H9 (cell line): ENCODE measurements around the gene ZDHHC17. TPM values are rescaled to one million over a fixed set of nuclear protein-coding genes. Genes with fewer than 3 reads are reported as not detected.

Source experiments
- DNase-seq: peaks from one replicate; pipeline ENCODE4 v3.0.0-alpha.2; 2017
- H2AFZ ChIP-seq: one replicate; pipeline ENCODE4 v1.6.1; 2013; ENCODE audit warnings: mild to moderate bottlenecking, low read length, control low read depth, moderate library complexity
- H2AK5ac ChIP-seq: 2 replicates; pipeline ENCODE4 v1.6.1; 2013; ENCODE audit warnings: low read length, control low read depth, mixed read lengths; ENCODE audit not compliant: insufficient read length
- H2BK120ac ChIP-seq: one replicate; pipeline ENCODE4 v1.6.1; 2013; ENCODE audit warnings: low read depth, mild to moderate bottlenecking, low read length, control low read depth, inconsistent platforms; ENCODE audit not compliant: poor library complexity, severe bottlenecking
- H2BK12ac ChIP-seq: 2 replicates; pipeline ENCODE4 v1.6.1; 2013; ENCODE audit warnings: low read length, control low read depth, mixed read lengths, low read depth; ENCODE audit not compliant: insufficient read length
- H2BK15ac ChIP-seq: 2 replicates; pipeline ENCODE4 v1.6.1; 2013; ENCODE audit warnings: low read depth, low read length, control low read depth
- H2BK20ac ChIP-seq: one replicate; pipeline ENCODE4 v1.6.1; 2013; ENCODE audit warnings: low read depth, mild to moderate bottlenecking, low read length, control low read depth, inconsistent platforms; ENCODE audit not compliant: poor library complexity, severe bottlenecking
- H2BK5ac ChIP-seq: 2 replicates; pipeline ENCODE4 v1.6.1; 2013; ENCODE audit warnings: low read length, control low read depth, mixed read lengths; ENCODE audit not compliant: insufficient read length
- H3K14ac ChIP-seq: 2 replicates; pipeline ENCODE4 v1.6.1; 2013; ENCODE audit warnings: low read length, control low read depth; ENCODE audit not compliant: insufficient read depth
- H3K18ac ChIP-seq: 2 replicates; pipeline ENCODE4 v1.6.1; 2013; ENCODE audit warnings: low read depth, mild to moderate bottlenecking, mixed read lengths, low read length, control low read depth; ENCODE audit not compliant: insufficient read length
- H3K23ac ChIP-seq: 2 replicates; pipeline ENCODE4 v1.6.1; 2013; ENCODE audit warnings: low read length, control low read depth, mixed read lengths, low read depth; ENCODE audit not compliant: insufficient read length
- H3K23me2 ChIP-seq: 2 replicates; pipeline ENCODE4 v1.6.1; 2013; ENCODE audit warnings: low read depth, mild to moderate bottlenecking, mixed read lengths, low read length, control low read depth; ENCODE audit not compliant: insufficient read length, poor library complexity, severe bottlenecking
- H3K27ac ChIP-seq: 2 replicates; pipeline ENCODE4 v1.5.1; 2013; ENCODE audit warnings: low read length, control low read depth, mixed read lengths, low read depth; ENCODE audit not compliant: insufficient read length
- H3K27me3 ChIP-seq: 2 replicates; pipeline ENCODE4 v1.6.1; 2013; ENCODE audit warnings: low read length, control low read depth, inconsistent platforms; ENCODE audit not compliant: insufficient read depth
- H3K4ac ChIP-seq: 2 replicates; pipeline ENCODE4 v1.6.1; 2013; ENCODE audit warnings: low read depth, mild to moderate bottlenecking, control low read depth, inconsistent platforms, low read length, moderate library complexity
- H3K4me1 ChIP-seq: 2 replicates; pipeline ENCODE4 v1.6.1; 2013; ENCODE audit warnings: low read length, control low read depth, inconsistent platforms; ENCODE audit not compliant: insufficient read depth
- H3K4me2 ChIP-seq: 2 replicates; pipeline ENCODE4 v1.6.1; 2013; ENCODE audit warnings: low read length, control low read depth, mixed read lengths; ENCODE audit not compliant: insufficient read length, insufficient read depth
- H3K56ac ChIP-seq: 2 replicates; pipeline ENCODE4 v1.6.1; 2013; ENCODE audit warnings: low read depth, mild to moderate bottlenecking, mixed read lengths, low read length, control low read depth; ENCODE audit not compliant: insufficient read length
- H3K79me1 ChIP-seq: 2 replicates; pipeline ENCODE4 v1.6.1; 2013; ENCODE audit warnings: low read depth, mild to moderate bottlenecking, moderate library complexity, low read length, control low read depth, inconsistent platforms; ENCODE audit not compliant: insufficient read depth, poor library complexity, severe bottlenecking
- H3K79me2 ChIP-seq: 2 replicates; pipeline ENCODE4 v1.6.1; 2013; ENCODE audit warnings: low read length, control low read depth, inconsistent platforms; ENCODE audit not compliant: insufficient read depth
- H3K9ac ChIP-seq: 2 replicates; pipeline ENCODE4 v1.6.1; 2013; ENCODE audit warnings: low read length, control low read depth, mixed read lengths; ENCODE audit not compliant: insufficient read length; ENCODE audit errors: extremely low read depth
- H3K9me3 ChIP-seq: one replicate; pipeline ENCODE4 v1.6.1; 2013; ENCODE audit warnings: low read depth, low read length, inconsistent platforms; ENCODE audit not compliant: control insufficient read depth
- H3T11ph ChIP-seq: one replicate; pipeline ENCODE4 v1.6.1; 2013; ENCODE audit warnings: mild to moderate bottlenecking, low read length, control low read depth, inconsistent platforms
- H4K20me1 ChIP-seq: one replicate; pipeline ENCODE4 v1.6.1; 2013; ENCODE audit not compliant: control insufficient read depth, insufficient read length, insufficient read depth
- H4K5ac ChIP-seq: 2 replicates; pipeline ENCODE4 v1.6.1; 2013; ENCODE audit warnings: low read depth, mild to moderate bottlenecking, mixed read lengths, low read length, control low read depth; ENCODE audit not compliant: insufficient read length
- H4K8ac ChIP-seq: replicated peaks from 2 replicates; pipeline ENCODE4 v1.6.1; 2013; ENCODE audit warnings: low read length, control low read depth, mixed read lengths, low read depth; ENCODE audit not compliant: insufficient read length
- H4K91ac ChIP-seq: 2 replicates; pipeline ENCODE4 v1.6.1; 2013; ENCODE audit warnings: low read depth, mild to moderate bottlenecking, moderate library complexity, mixed read lengths, low read length, control low read depth; ENCODE audit not compliant: insufficient read length
- H3K27ac Mint-ChIP-seq, 3 experiments: 2 replicates in 2 of 3; 3 replicates in 1 of 3; pipeline ENCODE4 v1.8.0; 2020 to 2021; ENCODE audit warnings: mixed read lengths in 3 of 3, mild to moderate bottlenecking in 1 of 3, moderate library complexity in 1 of 3
- H3K27me3 Mint-ChIP-seq: 2 replicates; pipeline ENCODE4 v1.8.0; 2021; ENCODE audit warnings: low read depth, mild to moderate bottlenecking, moderate library complexity, mixed read lengths
- H3K36me3 Mint-ChIP-seq, 3 experiments: 2 replicates in 2 of 3; 3 replicates in 1 of 3; pipeline ENCODE4 v1.8.0; 2020 to 2021; ENCODE audit warnings: low read depth in 3 of 3, mixed read lengths in 3 of 3; ENCODE audit not compliant: insufficient read depth in 1 of 3
- H3K4me1 Mint-ChIP-seq, 2 experiments: 2 replicates each; pipeline ENCODE4 v1.8.0; 2020; ENCODE audit warnings: mixed read lengths in 2 of 2
- H3K4me3 Mint-ChIP-seq, 2 experiments: 2 replicates in 1 of 2; 3 replicates in 1 of 2; pipeline ENCODE4 v1.8.0; 2020 to 2021; ENCODE audit warnings: mild to moderate bottlenecking in 2 of 2, mixed read lengths in 2 of 2, moderate library complexity in 1 of 2
- H3K9me3 Mint-ChIP-seq, 2 experiments: 2 replicates in 1 of 2; 3 replicates in 1 of 2; pipeline ENCODE4 v1.8.0; 2020; ENCODE audit warnings: mild to moderate bottlenecking in 2 of 2, mixed read lengths in 2 of 2, moderate library complexity in 1 of 2
- WGBS: extraction: QIAGEN DNeasy Blood & Tissue Kit; methylation state at CpG from one replicate; pipeline ENCODE4 v1.1.7; 2013; ENCODE audit warnings: missing lambda C conversion rate, low lambda C conversion rate, mixed read lengths; ENCODE audit not compliant: insufficient read length; ENCODE audit errors: extremely low coverage; 5-methylcytosine and 5-hydroxymethylcytosine counted together
- total RNA-seq: library from RNA; stranded (reverse); gene quantifications from 2 replicates; pipeline ENCODE4 v1.2.1, GENCODE V29; 2021
- TF ChIP-seq, protein P1 (sequence below): fragments of 200-600 bp; sonication (generic); conservative IDR thresholded peaks from 3 replicates; pipeline ENCODE4 v1.8.0; 2021; ENCODE audit warnings: antibody characterized with exemption, mild to moderate bottlenecking

The ZDHHC17 gene
- total RNA-seq, 1 experiment from 2014 or later = 32.6 TPM

DNA sequence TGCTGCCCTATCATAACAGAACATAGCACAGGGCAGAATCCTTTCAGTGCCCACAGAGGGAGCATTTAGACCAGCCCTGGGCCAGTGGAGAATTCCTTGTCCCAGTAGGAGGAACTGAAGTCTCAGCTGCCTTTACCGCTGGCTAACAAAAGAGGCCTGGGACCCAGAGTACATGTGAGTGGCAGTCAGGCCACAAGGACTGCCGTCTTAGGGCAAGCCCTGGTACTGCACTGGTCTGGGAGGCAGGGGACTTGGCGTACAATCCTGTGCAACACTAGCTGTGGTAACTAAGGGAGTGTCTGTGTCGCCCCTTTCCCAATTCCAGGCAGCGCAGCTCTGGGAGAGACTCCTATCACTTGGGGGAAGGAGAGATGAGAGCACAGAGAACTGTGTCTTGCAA lies 131.9 kb downstream of the ZDHHC17 start:
- no peaks in the 10 kb centered on the region for H3K27me3 ChIP-seq
- no peaks in the 10 kb centered on the region for H3K23me2 ChIP-seq
- Mint-ChIP-seq H3K9me3 (peaks cover 19 to 20% of the 10 kb centered on the region in 2 experiments), H3K4me1 (peaks cover 4 to 17% of the 10 kb centered on the region in 2 experiments), H3K27me3 (no peaks in the 10 kb centered on the region), H3K36me3 (peaks cover 6 to 16% (median 11%) of the 10 kb centered on the region in 3 experiments; a peak in 6 of 7 replicates), H3K27ac (peak overlapping the region in 2 of 3 experiments; percentile 65 to 72; a peak in 1 of 7 replicates), H3K4me3 (no peak overlapping the region)
- no peak overlapping the region for H3K4ac ChIP-seq
- TF ChIP-seq, protein P1, sequence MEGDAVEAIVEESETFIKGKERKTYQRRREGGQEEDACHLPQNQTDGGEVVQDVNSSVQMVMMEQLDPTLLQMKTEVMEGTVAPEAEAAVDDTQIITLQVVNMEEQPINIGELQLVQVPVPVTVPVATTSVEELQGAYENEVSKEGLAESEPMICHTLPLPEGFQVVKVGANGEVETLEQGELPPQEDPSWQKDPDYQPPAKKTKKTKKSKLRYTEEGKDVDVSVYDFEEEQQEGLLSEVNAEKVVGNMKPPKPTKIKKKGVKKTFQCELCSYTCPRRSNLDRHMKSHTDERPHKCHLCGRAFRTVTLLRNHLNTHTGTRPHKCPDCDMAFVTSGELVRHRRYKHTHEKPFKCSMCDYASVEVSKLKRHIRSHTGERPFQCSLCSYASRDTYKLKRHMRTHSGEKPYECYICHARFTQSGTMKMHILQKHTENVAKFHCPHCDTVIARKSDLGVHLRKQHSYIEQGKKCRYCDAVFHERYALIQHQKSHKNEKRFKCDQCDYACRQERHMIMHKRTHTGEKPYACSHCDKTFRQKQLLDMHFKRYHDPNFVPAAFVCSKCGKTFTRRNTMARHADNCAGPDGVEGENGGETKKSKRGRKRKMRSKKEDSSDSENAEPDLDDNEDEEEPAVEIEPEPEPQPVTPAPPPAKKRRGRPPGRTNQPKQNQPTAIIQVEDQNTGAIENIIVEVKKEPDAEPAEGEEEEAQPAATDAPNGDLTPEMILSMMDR = no peak
- H4K8ac ChIP-seq = no peak overlapping the region
- H2AK5ac ChIP-seq = no peak overlapping the region
- H4K20me1 ChIP-seq = no peaks in the 10 kb centered on the region
- H3T11ph ChIP-seq = no peak overlapping the region
- no peak overlapping the region for H2BK20ac ChIP-seq
- H2BK5ac ChIP-seq = no peak overlapping the region
- peak; percentile 58 for DNase-seq
- H3K9me3 ChIP-seq = no peaks in the 10 kb centered on the region
- no peak overlapping the region for H2AFZ ChIP-seq
- no peaks in the 10 kb centered on the region for H3K79me2 ChIP-seq
- H3K27ac ChIP-seq = no peak overlapping the region
- H3K9ac ChIP-seq = no peak overlapping the region
- H4K5ac ChIP-seq = no peak overlapping the region
- no peak overlapping the region for H2BK120ac ChIP-seq
- no peak overlapping the region for H4K91ac ChIP-seq
- no peak overlapping the region for H2BK15ac ChIP-seq
- H3K4me2 ChIP-seq = no peak overlapping the region
- no peak overlapping the region; the same call in 1 of the 2 replicates for H3K14ac ChIP-seq
- H2BK12ac ChIP-seq = no peak overlapping the region
- no CpG with 5 or more reads among the region's 5 CpGs for WGBS
- peaks cover 2% of the 10 kb centered on the region; the same call in 1 of the 2 replicates for H3K4me1 ChIP-seq
- no peaks in the 10 kb centered on the region for H3K79me1 ChIP-seq
- H3K23ac ChIP-seq = no peak overlapping the region
- no peak overlapping the region for H3K56ac ChIP-seq
- H3K18ac ChIP-seq = no peak overlapping the region
